MM.1S (cell line): ENCODE results near the gene SIKE1.

Source experiments
- DNase-seq: peaks from one replicate; pipeline ENCODE4 v3.0.0-alpha.2; 2015
- H2AFZ ChIP-seq: fragments of 300-600 bp; sonication (generic); 2 replicates; pipeline ENCODE4 v1.6.0; 2016; ENCODE audit warnings: antibody characterized with exemption, low read length
- H3F3A ChIP-seq: fragments of 300-600 bp; sonication (generic); 2 replicates; pipeline ENCODE4 v1.6.1; 2016; ENCODE audit warnings: mild to moderate bottlenecking, antibody characterized with exemption, low read length, moderate library complexity, mixed read lengths; ENCODE audit not compliant: insufficient read depth
- H3K27ac ChIP-seq: fragments of 300-600 bp; sonication (generic); 2 replicates; pipeline ENCODE4 v1.5.1; 2016; ENCODE audit warnings: mild to moderate bottlenecking, low read length
- H3K27me3 ChIP-seq: fragments of 300-600 bp; sonication (generic); replicated peaks from 2 replicates; pipeline ENCODE4 v1.6.0; 2016; ENCODE audit warnings: low read length; ENCODE audit not compliant: insufficient read depth
- H3K36me3 ChIP-seq: fragments of 300-600 bp; sonication (generic); replicated peaks from 2 replicates; pipeline ENCODE4 v1.6.1; 2016; ENCODE audit warnings: mild to moderate bottlenecking, low read length, mixed read lengths; ENCODE audit not compliant: insufficient read depth
- H3K4me1 ChIP-seq: fragments of 300-600 bp; sonication (generic); 2 replicates; pipeline ENCODE4 v1.6.1; 2016; ENCODE audit warnings: low read length, mixed read lengths
- H3K4me2 ChIP-seq: fragments of 300-600 bp; sonication (generic); 2 replicates; pipeline ENCODE4 v1.6.0; 2016; ENCODE audit warnings: low read depth, low read length
- H3K4me3 ChIP-seq: fragments of 300-600 bp; sonication (generic); 2 replicates; pipeline ENCODE4 v1.5.1; 2016; ENCODE audit warnings: low read length, mixed read lengths
- H3K79me2 ChIP-seq: fragments of 300-600 bp; sonication (generic); 2 replicates; pipeline ENCODE4 v1.6.1; 2016; ENCODE audit warnings: mixed run types, low read length, mixed read lengths
- H3K9ac ChIP-seq: fragments of 300-600 bp; sonication (generic); 2 replicates; pipeline ENCODE4 v1.6.1; 2016; ENCODE audit warnings: low read length, mixed read lengths
- H3K9me2 ChIP-seq: fragments of 300-600 bp; sonication (generic); replicated peaks from 2 replicates; pipeline ENCODE4 v1.6.1; 2016; ENCODE audit warnings: mild to moderate bottlenecking, low read length, mixed read lengths; ENCODE audit not compliant: insufficient read depth
- H3K9me3 ChIP-seq: fragments of 300-600 bp; sonication (generic); replicated peaks from 2 replicates; pipeline ENCODE4 v1.6.1; 2016; ENCODE audit warnings: mild to moderate bottlenecking, low read length, mixed read lengths; ENCODE audit not compliant: insufficient read depth
- H4K20me1 ChIP-seq: fragments of 300-600 bp; sonication (generic); 2 replicates; pipeline ENCODE4 v1.6.1; 2016; ENCODE audit warnings: mild to moderate bottlenecking, low read length, moderate library complexity, mixed read lengths; ENCODE audit not compliant: insufficient read depth
- EZH2 ChIP-seq: fragments of 300-600 bp; sonication (generic); optimal IDR thresholded peaks from 2 replicates; pipeline ENCODE3; 2017; ENCODE audit warnings: low read depth, mild to moderate bottlenecking, antibody characterized with exemption, low read length, mixed read lengths
- EZH2phosphoT487 ChIP-seq: fragments of 300-600 bp; sonication (generic); IDR thresholded peaks from 2 replicates; pipeline ENCODE4 v1.6.1; 2018; ENCODE audit warnings: antibody characterized with exemption, low read length
- TF ChIP-seq, protein P1 (sequence below): fragments of 300-600 bp; sonication (generic); IDR thresholded peaks from 2 replicates; pipeline ENCODE4 v1.5.1; 2016; ENCODE audit warnings: antibody characterized with exemption, low read length, mixed read lengths

Gene SIKE1

DNA sequence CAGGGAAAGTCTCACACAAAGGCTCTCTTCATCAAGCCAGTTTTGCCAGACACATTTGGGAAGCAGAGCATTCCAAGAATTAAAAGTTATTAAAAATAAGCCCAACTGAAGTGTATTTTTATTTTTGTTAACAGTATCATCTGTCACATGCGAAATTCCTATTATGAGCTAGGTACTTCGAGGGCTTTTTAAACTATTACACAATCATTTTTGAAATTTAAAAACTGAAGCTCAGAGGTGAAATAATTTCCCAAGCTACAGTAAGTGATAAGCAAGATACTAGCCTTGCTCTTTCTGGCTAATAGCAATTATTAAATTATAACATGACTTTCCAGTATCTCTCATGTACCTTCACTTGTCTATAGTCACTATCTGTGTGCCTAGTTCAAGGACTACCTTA lies 51.9 kb downstream of the SIKE1 start:
- H3K79me2 ChIP-seq: peaks cover 26% of the 10 kb centered on the region

DNA sequence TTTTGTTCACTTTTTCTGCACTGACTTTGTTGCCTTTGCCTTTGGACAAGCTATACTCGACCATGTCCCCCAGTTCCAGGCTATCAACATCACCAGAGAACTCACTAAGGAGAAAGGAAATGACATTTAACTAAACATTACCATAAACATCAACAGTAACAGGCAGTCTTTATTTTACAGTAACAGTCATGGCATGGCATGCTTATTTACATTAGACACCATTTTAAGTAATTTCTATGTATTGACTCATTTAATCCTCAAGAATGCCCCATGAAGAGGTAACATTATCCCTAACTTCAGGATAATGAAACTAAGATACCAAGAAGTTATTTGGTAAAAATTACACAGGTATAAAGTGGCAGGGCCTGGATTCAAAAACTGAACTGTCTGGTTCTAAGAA lies 55.3 kb downstream of the SIKE1 start:
- DNase-seq: no peak
- Histone ChIP-seq H4K20me1 (no peaks in the 10 kb centered on the region), H3K27me3 (no peaks in the 10 kb centered on the region), H3K27ac (no peak overlapping the region), H3K79me2 (peaks cover 16% of the 10 kb centered on the region), H3K9me2 (no peaks in the 10 kb centered on the region), H2AFZ (no peak overlapping the region), H3K9ac (no peak overlapping the region), H3K36me3 (peaks cover 2% of the 10 kb centered on the region; the same call in 1 of the 2 replicates), H3K4me1 (no peaks in the 10 kb centered on the region), H3F3A (no peaks in the 10 kb centered on the region), H3K4me2 (no peak overlapping the region), H3K9me3 (no peaks in the 10 kb centered on the region), H3K4me3 (no peak overlapping the region)
- TF ChIP-seq EZH2: no peak
- TF ChIP-seq, protein P1, sequence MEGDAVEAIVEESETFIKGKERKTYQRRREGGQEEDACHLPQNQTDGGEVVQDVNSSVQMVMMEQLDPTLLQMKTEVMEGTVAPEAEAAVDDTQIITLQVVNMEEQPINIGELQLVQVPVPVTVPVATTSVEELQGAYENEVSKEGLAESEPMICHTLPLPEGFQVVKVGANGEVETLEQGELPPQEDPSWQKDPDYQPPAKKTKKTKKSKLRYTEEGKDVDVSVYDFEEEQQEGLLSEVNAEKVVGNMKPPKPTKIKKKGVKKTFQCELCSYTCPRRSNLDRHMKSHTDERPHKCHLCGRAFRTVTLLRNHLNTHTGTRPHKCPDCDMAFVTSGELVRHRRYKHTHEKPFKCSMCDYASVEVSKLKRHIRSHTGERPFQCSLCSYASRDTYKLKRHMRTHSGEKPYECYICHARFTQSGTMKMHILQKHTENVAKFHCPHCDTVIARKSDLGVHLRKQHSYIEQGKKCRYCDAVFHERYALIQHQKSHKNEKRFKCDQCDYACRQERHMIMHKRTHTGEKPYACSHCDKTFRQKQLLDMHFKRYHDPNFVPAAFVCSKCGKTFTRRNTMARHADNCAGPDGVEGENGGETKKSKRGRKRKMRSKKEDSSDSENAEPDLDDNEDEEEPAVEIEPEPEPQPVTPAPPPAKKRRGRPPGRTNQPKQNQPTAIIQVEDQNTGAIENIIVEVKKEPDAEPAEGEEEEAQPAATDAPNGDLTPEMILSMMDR: no peak
- TF ChIP-seq EZH2phosphoT487: no peak

More for the DNA sequence above, 51.9 kb downstream of the SIKE1 start:
- Histone ChIP-seq H3K27ac (no peak overlapping the region), H4K20me1 (no peaks in the 10 kb centered on the region), H2AFZ (no peak overlapping the region), H3K36me3 (peaks cover 2% of the 10 kb centered on the region; the same call in 1 of the 2 replicates), H3K4me2 (no peak overlapping the region), H3F3A (no peaks in the 10 kb centered on the region), H3K4me1 (no peaks in the 10 kb centered on the region), H3K27me3 (no peaks in the 10 kb centered on the region), H3K9me2 (no peaks in the 10 kb centered on the region), H3K9ac (no peak overlapping the region), H3K4me3 (no peak overlapping the region), H3K9me3 (no peaks in the 10 kb centered on the region)
- TF ChIP-seq EZH2 (no peak), EZH2phosphoT487 (no peak)
- TF ChIP-seq, protein P1: no peak
- no peak for DNase-seq

DNA sequence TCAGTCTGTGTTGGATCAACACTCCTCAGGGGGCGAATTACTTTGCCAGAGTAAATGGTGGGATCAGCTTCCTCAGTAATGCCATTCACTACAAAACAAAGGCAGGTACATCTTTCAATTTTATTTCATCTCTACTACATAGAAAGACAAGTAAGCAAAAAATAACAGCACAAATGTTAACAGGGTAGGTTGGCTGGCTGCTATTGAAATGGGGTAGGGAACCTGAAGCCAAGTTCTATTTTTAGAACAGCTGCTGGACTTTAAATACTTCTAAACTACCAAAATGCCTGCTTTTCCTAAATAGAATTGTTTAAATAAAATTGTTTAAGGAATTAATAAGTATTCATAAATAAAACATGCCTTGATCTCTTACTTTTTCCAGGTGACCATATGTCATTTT lies 56.6 kb downstream of the SIKE1 start:
- no peak for DNase-seq
- Histone ChIP-seq H3F3A (no peaks in the 10 kb centered on the region), H3K79me2 (peaks cover 8% of the 10 kb centered on the region; the same call in 1 of the 2 replicates), H4K20me1 (no peaks in the 10 kb centered on the region), H3K27me3 (no peaks in the 10 kb centered on the region), H3K9me3 (no peaks in the 10 kb centered on the region), H3K9me2 (no peaks in the 10 kb centered on the region), H3K36me3 (0 out of 2 replicates have a peak, but pooled peaks cover 2% of the 10 kb centered on the region), H3K27ac (no peak overlapping the region), H3K9ac (no peak overlapping the region), H3K4me2 (no peak overlapping the region), H3K4me1 (no peaks in the 10 kb centered on the region), H3K4me3 (no peak overlapping the region), H2AFZ (no peak overlapping the region)
- no peak for TF ChIP-seq EZH2phosphoT487
- TF ChIP-seq EZH2: no peak
- TF ChIP-seq, protein P1: no peak
